ENCODE results near the gene RALGPS1.

- TF ChIP-seq GATA2 (IDR thresholded peaks at IDR 0.05; ENCODE audit: low read depth, low read length) (no peak), GATA3 (IDR thresholded peaks at IDR 0.05; ENCODE audit: low read depth, low read length) (no peak)
Observed at GRCh38 chr9:127014910-127015540, 100.4 kb downstream of the RALGPS1 start.

Measured in SH-SY5Y (cell line).